Measurements from ENCODE around the gene DGKH.
A peak's percentile ranks its signal among the peaks of the same experiment; 100 is the strongest.

DGKH gene

DNA sequence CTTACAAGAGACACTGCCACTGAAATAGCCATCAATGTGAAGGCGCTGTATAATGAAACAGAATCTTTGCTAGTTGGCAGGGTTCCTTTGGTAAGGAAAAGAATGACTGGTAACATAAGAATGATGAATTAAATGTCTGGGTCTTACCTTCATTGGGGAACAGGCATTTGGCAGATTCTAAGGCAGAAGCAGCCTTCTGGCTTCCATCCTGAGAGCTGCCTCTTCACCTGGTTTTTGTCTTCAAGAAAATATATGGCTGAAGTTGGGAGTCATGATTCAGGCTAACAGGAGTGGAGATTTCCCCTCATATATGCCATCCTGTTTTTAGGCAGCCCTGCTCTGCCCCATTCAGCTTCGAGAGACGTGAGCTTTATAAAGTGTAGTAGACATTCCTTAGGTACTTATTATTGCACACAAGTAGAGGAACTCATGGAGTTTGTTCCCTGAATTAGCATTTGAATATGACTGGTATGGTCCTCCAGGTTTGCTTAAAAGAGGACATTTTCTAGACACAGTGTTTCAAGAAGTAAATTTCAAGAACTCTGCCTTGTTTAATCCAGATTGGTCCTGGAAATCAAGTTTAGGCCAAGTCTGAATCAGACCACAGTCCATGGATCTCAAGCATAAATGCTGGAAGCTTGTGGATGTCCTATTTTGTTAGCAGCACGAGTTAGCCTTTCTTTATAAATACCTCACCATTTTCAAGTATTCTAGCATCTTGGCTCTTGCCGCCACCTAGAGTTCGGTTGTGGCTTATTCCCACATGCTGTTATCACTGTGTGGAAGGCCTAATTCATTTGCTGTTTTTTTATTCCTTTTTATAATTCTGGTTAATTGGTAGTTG is 167.4 kb downstream of the DGKH start:
- TF ChIP-seq, protein P1, sequence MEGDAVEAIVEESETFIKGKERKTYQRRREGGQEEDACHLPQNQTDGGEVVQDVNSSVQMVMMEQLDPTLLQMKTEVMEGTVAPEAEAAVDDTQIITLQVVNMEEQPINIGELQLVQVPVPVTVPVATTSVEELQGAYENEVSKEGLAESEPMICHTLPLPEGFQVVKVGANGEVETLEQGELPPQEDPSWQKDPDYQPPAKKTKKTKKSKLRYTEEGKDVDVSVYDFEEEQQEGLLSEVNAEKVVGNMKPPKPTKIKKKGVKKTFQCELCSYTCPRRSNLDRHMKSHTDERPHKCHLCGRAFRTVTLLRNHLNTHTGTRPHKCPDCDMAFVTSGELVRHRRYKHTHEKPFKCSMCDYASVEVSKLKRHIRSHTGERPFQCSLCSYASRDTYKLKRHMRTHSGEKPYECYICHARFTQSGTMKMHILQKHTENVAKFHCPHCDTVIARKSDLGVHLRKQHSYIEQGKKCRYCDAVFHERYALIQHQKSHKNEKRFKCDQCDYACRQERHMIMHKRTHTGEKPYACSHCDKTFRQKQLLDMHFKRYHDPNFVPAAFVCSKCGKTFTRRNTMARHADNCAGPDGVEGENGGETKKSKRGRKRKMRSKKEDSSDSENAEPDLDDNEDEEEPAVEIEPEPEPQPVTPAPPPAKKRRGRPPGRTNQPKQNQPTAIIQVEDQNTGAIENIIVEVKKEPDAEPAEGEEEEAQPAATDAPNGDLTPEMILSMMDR (IDR thresholded peaks at IDR 0.05; ENCODE audit: low read length), result peak; percentile 47
- TF ChIP-seq EZH2 (optimal IDR thresholded peaks at IDR 0.05; ENCODE audit: low read depth, low read length) (no peak), EZH2phosphoT487 (IDR thresholded peaks at IDR 0.05; ENCODE audit: low read length) (no peak)
- Histone ChIP-seq H4K20me1 (ENCODE audit: insufficient read depth, low read length) (no peaks in the 10 kb centered on the region), H3K27ac (ENCODE audit: low read length) (no peak overlapping the region), H3F3A (ENCODE audit: insufficient read depth, low read length) (no peaks in the 10 kb centered on the region), H3K4me2 (ENCODE audit: low read depth, low read length) (no peak overlapping the region), H3K4me3 (ENCODE audit: low read length) (no peak overlapping the region), H3K9me2 (replicated peaks; ENCODE audit: insufficient read depth, low read length) (no peaks in the 10 kb centered on the region), H2AFZ (ENCODE audit: low read length) (no peak overlapping the region), H3K79me2 (ENCODE audit: low read length) (no peaks in the 10 kb centered on the region), H3K27me3 (replicated peaks; ENCODE audit: insufficient read depth, low read length) (no peaks in the 10 kb centered on the region), H3K4me1 (ENCODE audit: low read length) (no peaks in the 10 kb centered on the region), H3K36me3 (replicated peaks; ENCODE audit: insufficient read depth, low read length) (no peaks in the 10 kb centered on the region), H3K9ac (ENCODE audit: low read length) (no peak overlapping the region), H3K9me3 (replicated peaks; ENCODE audit: insufficient read depth, low read length) (no peaks in the 10 kb centered on the region)
- DNase-seq, result peak; percentile 39

DNA sequence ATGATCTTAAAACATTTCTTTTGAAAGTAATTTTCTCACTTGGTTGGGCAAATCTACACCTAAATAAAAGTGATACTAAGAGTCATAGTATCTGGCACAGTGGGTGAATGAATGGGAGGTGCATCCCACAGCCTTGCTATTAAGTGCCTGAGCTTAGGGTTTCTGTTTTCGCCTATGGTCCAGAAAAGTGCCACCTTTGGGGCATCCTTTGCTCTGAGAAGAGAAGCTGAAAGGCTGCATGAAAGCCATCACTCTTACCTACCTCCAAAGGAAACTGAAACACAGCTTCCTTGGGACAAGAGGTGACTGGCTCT is 167.9 kb downstream of the DGKH start:
- Histone ChIP-seq H3F3A (ENCODE audit: insufficient read depth, low read length) (no peaks in the 10 kb centered on the region), H3K9ac (ENCODE audit: low read length) (no peak overlapping the region), H3K4me1 (ENCODE audit: low read length) (no peaks in the 10 kb centered on the region), H3K27me3 (replicated peaks; ENCODE audit: insufficient read depth, low read length) (no peaks in the 10 kb centered on the region), H3K36me3 (replicated peaks; ENCODE audit: insufficient read depth, low read length) (no peaks in the 10 kb centered on the region), H3K4me2 (ENCODE audit: low read depth, low read length) (no peak overlapping the region), H3K4me3 (ENCODE audit: low read length) (no peak overlapping the region), H2AFZ (ENCODE audit: low read length) (no peak overlapping the region), H3K9me3 (replicated peaks; ENCODE audit: insufficient read depth, low read length) (no peaks in the 10 kb centered on the region), H3K9me2 (replicated peaks; ENCODE audit: insufficient read depth, low read length) (no peaks in the 10 kb centered on the region), H3K79me2 (ENCODE audit: low read length) (no peaks in the 10 kb centered on the region), H3K27ac (ENCODE audit: low read length) (no peak overlapping the region), H4K20me1 (ENCODE audit: insufficient read depth, low read length) (no peaks in the 10 kb centered on the region)
- DNase-seq, result no peak
- TF ChIP-seq EZH2phosphoT487 (IDR thresholded peaks at IDR 0.05; ENCODE audit: low read length) (no peak), EZH2 (optimal IDR thresholded peaks at IDR 0.05; ENCODE audit: low read depth, low read length) (no peak)
- TF ChIP-seq, protein P1 (IDR thresholded peaks at IDR 0.05; ENCODE audit: low read length), result no peak

GRCh38 chr13:42218576-42218975 is 170.1 kb downstream of the DGKH start:
- no peak overlapping the region for H3K4me3 ChIP-seq (ENCODE audit: low read length)
- H3K79me2 ChIP-seq (ENCODE audit: low read length), result no peaks in the 10 kb centered on the region
- no peak overlapping the region for H3K9ac ChIP-seq (ENCODE audit: low read length)
- no peaks in the 10 kb centered on the region for H3K4me1 ChIP-seq (ENCODE audit: low read length)
- H3K27me3 ChIP-seq (replicated peaks; ENCODE audit: insufficient read depth, low read length), result no peaks in the 10 kb centered on the region
- H3K4me2 ChIP-seq (ENCODE audit: low read depth, low read length), result no peak overlapping the region
- H3F3A ChIP-seq (ENCODE audit: insufficient read depth, low read length), result no peaks in the 10 kb centered on the region
- no peak overlapping the region for H3K27ac ChIP-seq (ENCODE audit: low read length)
- H3K36me3 ChIP-seq (replicated peaks; ENCODE audit: insufficient read depth, low read length), result no peaks in the 10 kb centered on the region
- no peak for TF ChIP-seq EZH2 (optimal IDR thresholded peaks at IDR 0.05; ENCODE audit: low read depth, low read length)
- no peak for TF ChIP-seq EZH2phosphoT487 (IDR thresholded peaks at IDR 0.05; ENCODE audit: low read length)
- TF ChIP-seq, protein P1 (IDR thresholded peaks at IDR 0.05; ENCODE audit: low read length), result no peak
- no peak overlapping the region for H2AFZ ChIP-seq (ENCODE audit: low read length)
- H4K20me1 ChIP-seq (ENCODE audit: insufficient read depth, low read length), result no peaks in the 10 kb centered on the region
- H3K9me2 ChIP-seq (replicated peaks; ENCODE audit: insufficient read depth, low read length), result no peaks in the 10 kb centered on the region
- H3K9me3 ChIP-seq (replicated peaks; ENCODE audit: insufficient read depth, low read length), result no peaks in the 10 kb centered on the region
- no peak for DNase-seq
